ENCODE data around the gene TSC22D1.

- TF ChIP-seq CTCF (conservative IDR thresholded peaks at IDR 0.05; ENCODE audit: low read length) (no peak), EZH2phosphoT487 (IDR thresholded peaks at IDR 0.05; ENCODE audit: borderline replicate concordance, low read depth, low read length) (no peak)
These were observed 69.9 kb downstream of the TSC22D1 start for GRCh38 chr13:44506251-44506650.
